ENCODE measurements around the gene LRRC42.
A peak's percentile ranks its signal among the peaks of the same experiment; 100 is the strongest.

Gene LRRC42

GRCh38 chr1:53946252-53947171, at the start of gene LRRC42:
Gene LRRC42, plus strand, starts transcription at chr1:53946350. Its CDS starts 5,650 bp downstream, at chr1:53952000.
- DNase-seq (ENCODE audit: low read depth in 2 of 2) = no peak
- H3K4me3 ChIP-seq (replicated peaks in 1 of 2; ENCODE audit: low read depth in 2 of 2, low read length in 2 of 2) = peak within 1 kb of the TSS; percentile 90 to 98

DNA sequence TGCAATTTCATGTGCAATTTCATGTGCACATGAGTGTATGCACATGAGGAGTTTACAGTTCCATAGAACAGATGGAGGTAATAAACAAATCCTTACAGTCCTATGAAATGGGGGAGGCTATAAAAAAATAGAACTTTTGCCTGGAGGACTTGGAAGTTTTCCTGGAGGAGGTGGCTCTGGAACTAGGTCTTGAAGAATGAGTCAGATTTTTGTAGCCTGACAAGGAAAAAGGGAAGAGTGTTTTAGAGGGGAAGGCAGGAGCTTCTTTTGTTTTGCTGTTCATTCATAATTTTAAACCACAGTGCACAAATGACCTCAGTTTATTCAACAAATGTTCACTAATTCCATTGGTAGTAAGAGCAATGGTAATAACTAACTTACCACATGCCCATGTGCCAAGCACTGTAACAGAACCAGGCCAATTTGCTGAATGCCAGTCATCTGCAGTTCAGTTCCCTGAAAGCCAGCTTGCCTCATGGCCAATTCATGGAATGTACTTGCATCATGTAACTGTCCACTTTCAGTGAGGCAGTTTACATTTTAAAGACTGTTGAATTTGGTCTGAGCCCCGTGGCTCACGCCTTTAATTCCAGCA, 49.4 kb upstream of the LRRC42 start:
- TF ChIP-seq CTCF (IDR thresholded peaks at IDR 0.05; ENCODE audit: low read depth, low read length) = no peak
- peak; percentile 56 to 74 for DNase-seq (ENCODE audit: low read depth in 2 of 2)
- H3K4me3 ChIP-seq (replicated peaks in 1 of 2; ENCODE audit: low read depth in 2 of 2, low read length in 2 of 2) = no peak overlapping the region

More at GRCh38 chr1:53946252-53947171, at the start of gene LRRC42:
- TF ChIP-seq CTCF (IDR thresholded peaks at IDR 0.05; ENCODE audit: low read depth, low read length) = peak; percentile 16

- TF ChIP-seq CTCF (IDR thresholded peaks at IDR 0.05; ENCODE audit: low read depth, low read length) = no peak
- H3K4me3 ChIP-seq (replicated peaks in 1 of 2; ENCODE audit: low read depth in 2 of 2, low read length in 2 of 2) = no peak overlapping the region
- DNase-seq (ENCODE audit: low read depth in 2 of 2) = peak in 1 of 2 donors; percentile 69
These were observed 46.9 kb upstream of the LRRC42 start for GRCh38 chr1:53899206-53899628.

GRCh38 chr1:53899708-53900107, 46.4 kb upstream of the LRRC42 start:
- no peak overlapping the region for H3K4me3 ChIP-seq (replicated peaks in 1 of 2; ENCODE audit: low read depth in 2 of 2, low read length in 2 of 2)
- TF ChIP-seq CTCF (IDR thresholded peaks at IDR 0.05; ENCODE audit: low read depth, low read length) = no peak
- no peak for DNase-seq (ENCODE audit: low read depth in 2 of 2)

DNA sequence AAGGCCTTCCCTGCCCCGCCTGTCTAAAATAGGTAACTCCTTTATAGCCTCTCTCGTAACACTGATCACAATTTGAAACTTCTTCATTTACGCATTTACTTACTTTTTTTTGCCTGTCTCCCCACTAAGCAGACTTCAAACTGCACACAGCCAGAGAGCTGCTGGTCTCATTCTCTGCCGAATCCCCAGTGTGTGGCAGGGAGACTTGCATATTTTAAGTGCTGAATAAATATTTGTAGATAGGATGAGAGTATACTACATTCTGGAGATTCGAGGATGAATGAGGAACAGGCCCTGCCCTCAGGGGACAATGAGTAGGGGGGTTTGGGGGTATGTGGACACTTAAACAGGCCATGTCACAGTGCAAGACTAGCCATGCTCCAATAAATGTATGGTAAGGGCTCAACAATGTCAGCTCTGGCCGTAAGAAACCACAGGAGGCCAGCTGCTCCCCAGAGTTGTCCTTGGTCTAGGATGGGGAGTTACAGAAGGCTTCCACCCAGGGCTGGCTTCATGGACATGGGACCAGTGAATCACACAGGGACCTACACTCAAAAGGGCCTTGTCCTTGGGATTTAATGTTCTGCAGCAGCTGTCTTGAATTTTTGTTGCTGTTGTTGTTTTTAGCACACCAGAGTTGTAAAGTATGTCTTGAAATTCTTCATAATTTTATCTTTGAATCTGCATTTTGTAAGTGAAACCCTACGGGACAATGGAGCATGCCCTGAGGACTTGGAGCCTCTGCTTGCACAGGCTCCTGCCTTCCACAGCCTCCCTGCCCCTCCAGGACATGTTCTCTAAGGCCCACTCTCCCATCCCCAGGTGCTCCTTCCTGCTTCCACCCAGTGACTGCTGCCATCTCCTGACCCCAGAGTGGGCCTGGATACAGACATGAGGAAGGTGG, 43.7 kb upstream of the LRRC42 start:
- H3K4me3 ChIP-seq (replicated peaks in 1 of 2; ENCODE audit: low read depth in 2 of 2, low read length in 2 of 2) = no peak overlapping the region
- DNase-seq (ENCODE audit: low read depth in 2 of 2) = no peak
- no peak for TF ChIP-seq CTCF (IDR thresholded peaks at IDR 0.05; ENCODE audit: low read depth, low read length)

- H3K4me3 ChIP-seq (replicated peaks in 1 of 2; ENCODE audit: low read depth in 2 of 2, low read length in 2 of 2) = no peak overlapping the region
- no peak for TF ChIP-seq CTCF (IDR thresholded peaks at IDR 0.05; ENCODE audit: low read depth, low read length)
- no peak for DNase-seq (ENCODE audit: low read depth in 2 of 2)
These were observed 40.6 kb upstream of the LRRC42 start for GRCh38 chr1:53905509-53905908.

Data from cardiac fibroblast (primary cell).